Duodenal mucosa (tissue), 2 donors: ENCODE measurements around the gene SFT2D2.

Source experiments
- H3K27ac ChIP-seq: one replicate; pipeline ENCODE4 v1.7.0; 2013; ENCODE audit warnings: low read depth, low read length
- H3K27me3 ChIP-seq, 2 donors: one replicate each; pipeline ENCODE4 v1.7.0; 2013; ENCODE audit warnings: low read length in 2 of 2, control low read depth in 1 of 2; ENCODE audit not compliant: insufficient read depth in 2 of 2, control insufficient read depth in 1 of 2
- H3K36me3 ChIP-seq, 2 donors: one replicate each; pipeline ENCODE4 v1.7.0; 2013; ENCODE audit warnings: low read length in 2 of 2, control low read depth in 1 of 2; ENCODE audit not compliant: insufficient read depth in 2 of 2, control insufficient read depth in 1 of 2
- H3K4me1 ChIP-seq, 2 donors: one replicate each; pipeline ENCODE4 v1.7.0; 2013; ENCODE audit warnings: low read length in 2 of 2, control low read depth in 1 of 2; ENCODE audit not compliant: insufficient read depth in 2 of 2, control insufficient read depth in 1 of 2
- H3K4me3 ChIP-seq, 2 donors: one replicate each; pipeline ENCODE4 v1.7.0; 2013; ENCODE audit warnings: low read length in 2 of 2, low read depth in 1 of 2
- H3K9ac ChIP-seq, 2 donors: one replicate each; pipeline ENCODE4 v1.7.0; 2013; ENCODE audit warnings: low read length in 2 of 2, low read depth in 1 of 2
- H3K9me3 ChIP-seq, 2 donors: one replicate each; pipeline ENCODE4 v1.7.0; 2013; ENCODE audit warnings: low read length in 2 of 2, control low read depth in 1 of 2; ENCODE audit not compliant: control insufficient read depth in 1 of 2

Gene SFT2D2

DNA sequence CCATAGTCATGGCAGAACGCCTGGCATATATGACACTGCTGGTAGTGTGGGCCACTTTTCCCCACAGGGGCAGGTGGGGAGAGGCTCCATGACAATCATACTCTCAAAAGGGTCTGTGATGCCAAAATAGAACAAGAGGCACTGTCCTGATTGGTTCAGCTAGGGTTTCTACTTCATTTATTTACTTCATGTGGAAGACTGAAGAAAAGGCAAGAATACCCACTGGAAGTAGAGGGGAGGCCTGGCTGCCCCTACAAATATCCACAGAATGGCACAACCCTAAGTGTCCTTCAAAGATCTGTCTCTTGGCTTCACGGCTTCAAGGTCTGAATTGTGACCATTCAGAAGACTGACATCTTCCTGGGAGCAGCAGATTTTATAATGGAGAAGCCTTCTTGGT, 4.5 kb upstream of the SFT2D2 start:
- Histone ChIP-seq H3K27ac (no peak overlapping the region), H3K9ac (no peak overlapping the region), H3K27me3 (peaks cover 0 to 4% of the 10 kb centered on the region in 2 donors), H3K4me1 (peaks cover 0 to 8% of the 10 kb centered on the region in 2 donors), H3K4me3 (no peak overlapping the region), H3K36me3 (no peaks in the 10 kb centered on the region), H3K9me3 (no peaks in the 10 kb centered on the region)

DNA sequence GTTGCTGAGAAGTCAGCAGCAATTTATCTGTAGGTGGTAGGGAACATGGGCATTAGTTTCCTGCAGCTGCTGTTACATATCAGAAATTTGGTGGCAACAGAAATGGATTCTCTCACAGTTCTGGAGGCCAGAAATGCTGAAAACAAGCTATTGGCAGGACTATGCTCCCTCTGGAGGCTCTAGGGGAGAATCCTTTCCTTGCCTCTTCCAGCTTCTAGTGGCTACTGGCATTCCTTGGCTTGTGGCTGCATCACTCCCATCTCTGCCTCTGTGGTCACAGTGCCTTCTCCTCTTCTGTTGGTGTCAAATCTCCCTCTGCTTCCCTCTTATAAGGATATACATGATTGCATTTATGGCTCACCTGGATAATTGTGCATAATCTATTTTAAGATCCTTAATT, 2.5 kb upstream of the SFT2D2 start:
- H3K4me1 ChIP-seq = peaks cover 11 to 21% of the 10 kb centered on the region in 2 donors
- H3K27me3 ChIP-seq = peaks cover 0 to 4% of the 10 kb centered on the region in 2 donors
- no peaks in the 10 kb centered on the region for H3K9me3 ChIP-seq
- H3K9ac ChIP-seq = no peak overlapping the region
- H3K27ac ChIP-seq = no peak overlapping the region
- no peak overlapping the region for H3K4me3 ChIP-seq
- H3K36me3 ChIP-seq = no peaks in the 10 kb centered on the region

DNA sequence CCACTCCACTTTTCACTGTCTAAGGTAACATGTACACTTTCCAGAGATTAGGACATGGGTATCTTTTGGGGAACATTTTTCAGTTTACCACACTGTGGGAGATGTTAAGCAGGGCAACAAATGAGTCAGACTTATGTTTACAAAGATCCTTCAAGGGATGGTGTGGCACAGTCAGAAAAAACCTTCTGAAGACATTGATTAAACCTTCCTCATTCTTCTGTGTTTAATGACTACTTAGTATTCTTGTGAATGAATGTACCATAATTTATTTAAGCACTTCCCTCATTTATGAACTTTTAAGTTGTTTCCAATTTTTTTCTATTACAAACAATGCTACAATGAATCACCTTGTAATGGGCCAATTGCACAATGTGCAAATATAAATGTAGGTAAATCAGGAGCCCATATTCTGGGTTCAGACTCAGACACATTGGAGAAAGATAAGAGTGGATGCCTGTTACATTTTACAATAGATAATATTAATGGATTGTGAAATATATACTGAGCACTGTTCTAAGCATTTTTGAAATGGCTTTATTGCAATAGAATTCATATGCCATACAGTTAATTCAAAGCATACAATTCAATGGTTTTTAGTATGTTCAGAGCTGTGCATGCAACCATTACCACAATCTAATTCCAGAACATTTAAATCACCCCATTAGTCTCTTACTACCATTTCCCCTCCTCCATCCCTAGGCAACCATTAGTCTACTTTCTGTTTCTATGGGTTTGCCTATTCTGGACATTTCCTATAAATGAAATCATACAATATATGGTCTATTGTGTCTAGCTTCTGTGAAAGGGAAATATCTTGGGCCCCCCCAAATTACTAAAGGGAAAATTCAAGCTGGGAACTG, 1.9 kb upstream of the SFT2D2 start:
- Histone ChIP-seq H3K4me1 (peaks cover 11 to 21% of the 10 kb centered on the region in 2 donors), H3K9me3 (no peaks in the 10 kb centered on the region), H3K4me3 (no peak overlapping the region), H3K27ac (no peak overlapping the region), H3K9ac (no peak overlapping the region), H3K27me3 (peaks cover 0 to 4% of the 10 kb centered on the region in 2 donors), H3K36me3 (no peaks in the 10 kb centered on the region)

DNA sequence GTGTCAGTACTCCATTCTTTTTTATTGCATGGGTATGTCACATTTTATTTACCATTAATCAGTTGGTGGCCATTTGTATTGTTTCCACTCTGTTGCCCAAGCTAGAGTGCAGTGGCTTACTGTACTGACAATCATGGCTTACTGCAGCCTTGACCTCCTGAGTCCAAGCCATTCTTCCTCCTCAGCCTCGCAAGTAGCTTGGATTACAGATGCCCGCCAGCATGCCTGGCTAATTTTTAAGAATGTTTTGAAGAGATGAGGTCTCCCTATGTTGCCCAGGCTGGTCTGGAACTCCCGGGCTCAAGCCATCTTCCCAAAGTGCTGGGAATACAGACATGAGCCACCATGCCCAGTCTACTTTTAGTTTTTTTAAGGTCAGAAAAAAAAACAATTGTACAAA, 813 bp upstream of the SFT2D2 start:
- Histone ChIP-seq H3K27ac (no peak overlapping the region), H3K4me3 (peak overlapping the region in 1 of 2 donors; percentile 92), H3K9ac (no peak overlapping the region), H3K9me3 (no peaks in the 10 kb centered on the region), H3K4me1 (peaks cover 11 to 26% of the 10 kb centered on the region in 2 donors), H3K36me3 (peaks cover 0 to 5% of the 10 kb centered on the region in 2 donors), H3K27me3 (peaks cover 0 to 4% of the 10 kb centered on the region in 2 donors)

DNA sequence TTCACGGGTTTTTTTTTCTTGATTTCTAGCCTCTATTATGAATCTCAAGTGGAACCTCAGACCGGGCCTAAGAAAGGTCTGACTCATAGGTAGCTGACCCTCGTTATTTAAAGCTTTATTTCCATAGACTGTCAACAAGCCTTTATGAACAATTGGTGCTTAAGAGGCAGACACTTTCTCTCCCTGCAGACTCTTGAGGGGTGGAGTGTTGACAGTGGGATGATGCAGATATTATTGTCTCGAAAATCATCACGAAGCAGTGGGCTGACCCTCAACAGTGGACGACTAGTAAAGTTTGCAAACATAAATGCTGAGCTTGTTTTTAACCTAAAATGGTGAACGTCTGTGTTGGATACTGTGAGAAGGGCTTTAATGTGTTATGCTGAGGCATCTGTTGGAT, 1.8 kb downstream of the SFT2D2 start:
- Histone ChIP-seq H3K9ac (peak overlapping the region in 1 of 2 donors; percentile 5), H3K27ac (peak overlapping the region; percentile 11), H3K4me3 (peak overlapping the region; percentile 85 to 92), H3K4me1 (peaks cover 11 to 30% of the 10 kb centered on the region in 2 donors), H3K27me3 (no peaks in the 10 kb centered on the region), H3K9me3 (no peaks in the 10 kb centered on the region), H3K36me3 (peaks cover 6 to 21% of the 10 kb centered on the region in 2 donors)

DNA sequence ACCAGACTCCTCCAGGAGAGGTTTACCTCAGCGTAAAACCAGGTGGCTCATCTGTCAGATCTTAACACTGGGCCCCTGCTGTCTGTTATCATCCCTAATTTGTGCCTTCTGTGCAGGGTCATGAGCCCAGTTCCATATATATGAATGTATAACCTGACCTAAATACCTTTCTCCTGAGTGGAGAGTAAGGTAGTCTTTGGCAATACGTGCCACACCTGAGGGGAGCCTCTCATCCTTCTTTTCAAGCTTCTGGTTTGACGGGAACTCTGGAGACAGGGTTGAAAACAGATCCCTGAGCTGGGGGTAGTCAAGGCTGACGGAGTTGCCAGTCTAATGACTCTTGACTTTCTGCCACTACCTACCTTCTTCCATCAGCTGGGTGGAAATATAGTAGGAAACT, 4.1 kb downstream of the SFT2D2 start:
- Histone ChIP-seq H3K4me3 (no peak overlapping the region), H3K9ac (no peak overlapping the region), H3K9me3 (no peaks in the 10 kb centered on the region), H3K27ac (no peak overlapping the region), H3K27me3 (no peaks in the 10 kb centered on the region), H3K4me1 (peaks cover 15 to 28% of the 10 kb centered on the region in 2 donors), H3K36me3 (peaks cover 12 to 34% of the 10 kb centered on the region in 2 donors)

DNA sequence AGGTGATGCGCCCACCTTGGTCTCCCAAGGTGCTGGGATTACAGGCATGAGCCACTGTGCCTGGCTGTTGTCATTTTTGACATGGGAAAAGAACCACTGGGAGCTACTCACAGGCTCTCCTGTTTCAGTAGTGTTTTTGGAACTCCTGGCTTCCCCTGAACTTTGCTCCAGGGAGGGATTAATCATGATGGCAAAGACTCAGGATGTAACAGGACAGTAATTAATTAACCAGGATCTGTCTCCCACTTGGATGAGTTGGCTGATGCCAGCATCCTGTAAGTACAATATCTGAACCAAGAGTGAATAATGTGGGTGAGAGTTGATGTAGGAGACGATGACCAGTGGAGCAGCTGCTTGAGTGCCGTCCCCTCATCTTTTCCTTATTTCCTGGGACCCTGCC, 4.9 kb downstream of the SFT2D2 start:
- Histone ChIP-seq H3K9me3 (no peaks in the 10 kb centered on the region), H3K27ac (no peak overlapping the region), H3K36me3 (peaks cover 16 to 34% of the 10 kb centered on the region in 2 donors), H3K9ac (no peak overlapping the region), H3K27me3 (no peaks in the 10 kb centered on the region), H3K4me1 (peaks cover 23 to 28% of the 10 kb centered on the region in 2 donors), H3K4me3 (no peak overlapping the region)

DNA sequence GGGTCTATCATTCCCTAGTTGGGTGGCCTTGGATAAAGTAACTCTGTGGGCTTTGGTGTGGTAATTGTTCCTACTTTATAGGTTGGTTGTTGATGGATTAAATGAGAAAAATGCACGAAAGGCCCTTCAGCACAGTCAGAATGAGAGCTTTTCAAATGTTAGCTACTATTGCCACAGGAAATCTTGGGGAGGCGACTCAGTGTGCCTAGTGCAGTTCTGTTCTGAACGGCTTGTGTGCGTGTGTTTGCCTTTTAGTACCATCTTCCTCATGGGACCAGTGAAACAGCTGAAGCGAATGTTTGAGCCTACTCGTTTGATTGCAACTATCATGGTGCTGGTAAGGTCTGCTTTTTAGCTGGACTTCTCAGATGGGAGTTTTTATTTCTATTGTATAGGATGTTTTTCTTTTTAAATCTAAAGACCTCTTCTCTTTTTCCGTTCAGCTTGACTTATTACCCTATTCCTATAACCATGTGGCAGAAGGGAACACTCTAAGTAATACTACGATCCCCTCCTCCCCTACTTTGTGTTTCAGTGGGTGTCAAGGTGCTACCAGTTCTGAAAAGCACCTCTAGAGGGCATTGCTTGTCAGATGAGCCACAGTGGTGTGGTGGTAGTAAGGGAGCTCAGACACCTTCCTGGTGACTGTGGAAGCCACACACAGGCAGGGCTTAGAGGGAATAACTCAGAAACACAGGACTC, 9.2 kb downstream of the SFT2D2 start:
- H3K36me3 ChIP-seq = peaks cover 21 to 59% of the 10 kb centered on the region in 2 donors
- H3K27me3 ChIP-seq = no peaks in the 10 kb centered on the region
- peaks cover 13 to 15% of the 10 kb centered on the region in 2 donors for H3K4me1 ChIP-seq
- no peak overlapping the region for H3K9ac ChIP-seq
- H3K4me3 ChIP-seq = no peak overlapping the region
- no peaks in the 10 kb centered on the region for H3K9me3 ChIP-seq
- no peak overlapping the region for H3K27ac ChIP-seq

DNA sequence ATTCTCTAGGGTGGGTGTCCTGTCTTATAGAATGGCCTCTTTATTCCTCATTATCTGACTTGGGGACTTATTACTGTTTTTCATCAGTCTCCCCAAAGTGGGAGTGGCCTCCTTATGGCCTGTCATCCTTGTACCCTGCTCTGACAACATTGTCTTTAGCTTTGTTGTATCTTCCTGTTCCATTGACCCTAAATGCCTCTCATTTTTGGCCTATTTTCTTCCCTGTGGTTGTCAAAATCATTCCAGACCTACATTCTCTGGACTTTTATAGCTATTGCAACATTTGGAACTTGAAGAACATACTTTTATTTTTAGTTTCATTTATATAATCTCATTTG, 9.7 kb downstream of the SFT2D2 start:
- no peak overlapping the region for H3K4me3 ChIP-seq
- peaks cover 21 to 59% of the 10 kb centered on the region in 2 donors for H3K36me3 ChIP-seq
- peaks cover 8 to 15% of the 10 kb centered on the region in 2 donors for H3K4me1 ChIP-seq
- H3K27ac ChIP-seq = no peak overlapping the region
- no peak overlapping the region for H3K9ac ChIP-seq
- H3K27me3 ChIP-seq = no peaks in the 10 kb centered on the region
- no peaks in the 10 kb centered on the region for H3K9me3 ChIP-seq

DNA sequence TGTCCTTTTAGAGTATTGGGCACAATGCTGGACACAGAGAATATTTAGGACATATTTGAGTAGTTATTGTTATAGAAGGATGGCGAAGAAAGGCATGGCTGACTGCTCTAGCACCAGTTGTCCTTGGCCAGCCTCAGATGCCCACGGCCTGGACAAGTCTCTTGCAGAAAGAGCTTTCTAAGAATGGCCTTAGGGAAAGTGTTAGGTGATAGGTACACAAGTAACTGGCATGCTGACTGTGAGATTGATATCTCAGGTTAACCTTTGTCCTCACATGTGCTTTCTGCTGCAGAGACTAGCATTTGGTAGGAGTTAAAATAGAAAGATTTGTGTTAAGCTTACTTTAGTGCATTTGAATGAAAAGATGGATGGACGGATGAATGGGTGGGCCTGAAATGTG, 10.1 kb downstream of the SFT2D2 start:
- H3K4me3 ChIP-seq = no peak overlapping the region
- H3K36me3 ChIP-seq = peaks cover 21 to 58% of the 10 kb centered on the region in 2 donors
- no peak overlapping the region for H3K9ac ChIP-seq

More for the DNA sequence above, 10.1 kb downstream of the SFT2D2 start:
- Histone ChIP-seq H3K4me1 (peaks cover 8 to 15% of the 10 kb centered on the region in 2 donors), H3K9me3 (no peaks in the 10 kb centered on the region), H3K27me3 (no peaks in the 10 kb centered on the region), H3K27ac (no peak overlapping the region)
